DND-41 (cell line): ENCODE results near the gene PRIM2.
"Not testable (repeated sequence)": the region's sequence is repeated elsewhere in the genome, so short reads cannot be mapped to it uniquely, and the experiment has no call there.

Experiments used
- EZH2 ChIP-seq: IDR thresholded peaks from 3 replicates; pipeline ENCODE4 v1.6.1; 2012; ENCODE audit warnings: borderline replicate concordance, low read depth, mild to moderate bottlenecking, moderate library complexity, low read length, inconsistent platforms; ENCODE audit not compliant: severe bottlenecking
- TF ChIP-seq, protein P1 (sequence below): IDR thresholded peaks from 2 replicates; pipeline ENCODE4 v1.5.1; 2012; ENCODE audit warnings: borderline replicate concordance, low read length, moderate library complexity, mild to moderate bottlenecking; ENCODE audit not compliant: poor library complexity, severe bottlenecking; ENCODE audit errors: extremely low read depth

DNA sequence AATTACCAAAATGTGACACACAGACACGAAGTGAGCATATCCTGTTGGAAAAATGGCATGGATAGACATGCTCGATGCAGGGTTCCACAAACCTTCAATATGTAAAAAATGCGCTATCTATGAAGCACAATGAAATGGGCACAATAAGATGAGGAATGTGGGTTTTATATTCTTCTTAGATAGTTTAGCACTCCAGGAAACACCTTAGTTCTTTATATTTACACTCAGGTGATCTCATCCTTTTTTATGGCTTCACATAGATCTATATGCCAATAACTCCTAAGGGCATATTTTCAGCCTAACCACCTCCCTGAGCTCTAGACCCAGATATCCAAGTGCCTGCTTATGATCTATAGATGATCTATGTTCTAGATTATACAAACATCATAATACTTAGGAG, 244.8 kb downstream of the PRIM2 start:
- TF ChIP-seq, protein P1, sequence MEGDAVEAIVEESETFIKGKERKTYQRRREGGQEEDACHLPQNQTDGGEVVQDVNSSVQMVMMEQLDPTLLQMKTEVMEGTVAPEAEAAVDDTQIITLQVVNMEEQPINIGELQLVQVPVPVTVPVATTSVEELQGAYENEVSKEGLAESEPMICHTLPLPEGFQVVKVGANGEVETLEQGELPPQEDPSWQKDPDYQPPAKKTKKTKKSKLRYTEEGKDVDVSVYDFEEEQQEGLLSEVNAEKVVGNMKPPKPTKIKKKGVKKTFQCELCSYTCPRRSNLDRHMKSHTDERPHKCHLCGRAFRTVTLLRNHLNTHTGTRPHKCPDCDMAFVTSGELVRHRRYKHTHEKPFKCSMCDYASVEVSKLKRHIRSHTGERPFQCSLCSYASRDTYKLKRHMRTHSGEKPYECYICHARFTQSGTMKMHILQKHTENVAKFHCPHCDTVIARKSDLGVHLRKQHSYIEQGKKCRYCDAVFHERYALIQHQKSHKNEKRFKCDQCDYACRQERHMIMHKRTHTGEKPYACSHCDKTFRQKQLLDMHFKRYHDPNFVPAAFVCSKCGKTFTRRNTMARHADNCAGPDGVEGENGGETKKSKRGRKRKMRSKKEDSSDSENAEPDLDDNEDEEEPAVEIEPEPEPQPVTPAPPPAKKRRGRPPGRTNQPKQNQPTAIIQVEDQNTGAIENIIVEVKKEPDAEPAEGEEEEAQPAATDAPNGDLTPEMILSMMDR: not testable (repeated sequence)
- not testable (repeated sequence) for TF ChIP-seq EZH2
